Measurements from ENCODE around the gene ACOT4.
"Not testable (repeated sequence)": the region's sequence is repeated elsewhere in the genome, so short reads cannot be mapped to it uniquely, and the experiment has no call there.

ACOT4 gene

DNA sequence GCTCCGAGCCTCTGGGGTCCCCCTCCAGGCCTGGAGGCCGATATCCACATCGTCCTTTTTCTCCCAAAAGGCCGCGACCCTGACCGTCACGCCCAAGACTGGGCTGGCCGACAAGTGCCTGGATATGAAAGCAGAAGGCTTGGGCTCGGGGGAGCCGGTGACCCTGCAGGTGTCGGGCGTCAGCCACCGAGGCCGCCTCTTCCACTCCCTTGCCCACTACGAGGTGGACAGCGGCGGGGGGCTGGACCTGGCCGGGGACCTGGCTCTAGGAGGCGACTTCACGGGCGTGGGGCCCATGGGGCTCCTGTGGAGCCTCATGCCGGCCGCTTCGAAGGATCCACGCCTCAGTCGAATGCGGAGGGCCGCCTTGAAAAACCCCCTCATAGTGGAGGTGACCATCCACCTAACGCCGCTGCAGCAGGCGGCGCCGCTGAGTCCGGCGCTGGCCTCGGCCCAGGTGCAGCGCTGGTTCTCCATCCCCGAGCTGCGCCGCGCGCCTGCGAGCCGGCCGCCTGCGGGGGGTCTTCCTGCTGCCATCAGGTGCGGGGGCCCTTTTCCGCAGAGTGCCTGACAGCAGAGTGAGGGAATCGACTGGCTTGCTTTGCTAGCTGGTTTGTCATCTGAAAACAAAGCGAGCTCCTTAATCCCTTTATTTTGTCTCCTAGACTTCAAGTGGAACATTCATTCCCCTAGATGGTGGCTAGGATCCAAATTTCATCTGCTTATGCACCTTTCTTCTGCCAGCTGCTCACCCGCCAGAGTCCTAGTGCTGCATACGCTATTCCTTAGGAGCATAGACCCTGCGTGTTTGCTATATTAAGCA, 42.5 kb downstream of the ACOT4 start:
- peak; percentile 18 for DNase-seq

DNA sequence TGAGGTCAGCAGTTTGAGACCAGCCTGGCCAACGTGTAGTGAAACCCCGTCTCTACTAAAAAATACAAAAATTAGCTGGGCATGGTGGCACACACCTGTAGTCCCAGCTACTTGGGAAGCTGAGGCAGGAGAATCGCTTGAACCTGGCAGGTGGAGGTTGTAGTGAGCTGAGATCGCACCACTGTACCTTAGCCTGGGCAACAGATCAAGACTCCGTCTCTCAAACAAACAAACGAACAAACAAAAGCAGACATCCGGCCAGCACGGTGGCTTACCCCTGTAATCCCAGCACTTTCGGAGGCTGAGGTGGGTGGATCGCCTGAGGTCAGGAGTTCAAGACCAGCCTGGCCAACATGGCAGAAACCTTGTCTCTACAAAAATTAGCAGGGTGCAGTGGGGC, 44.7 kb downstream of the ACOT4 start:
- not testable (repeated sequence) for DNase-seq

DNA sequence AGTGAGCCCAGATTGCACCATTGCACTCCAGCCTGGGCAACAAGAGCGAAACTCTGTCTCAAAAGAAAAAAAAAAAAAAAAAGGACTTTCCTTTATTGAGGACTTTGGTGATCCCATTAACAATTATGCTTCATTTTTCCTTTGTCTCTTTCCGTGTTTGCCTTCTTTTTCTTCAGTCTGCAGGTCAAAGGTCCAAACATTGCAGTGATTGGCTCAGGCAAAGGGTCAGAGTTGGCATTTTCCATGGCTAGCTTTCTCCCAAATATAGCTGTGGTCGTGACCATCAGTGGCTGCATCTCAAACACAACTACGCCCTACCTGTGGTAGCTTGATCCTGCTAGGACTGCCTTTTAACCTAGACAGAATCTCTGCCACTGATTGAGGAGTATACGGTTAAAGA, 46.2 kb downstream of the ACOT4 start:
- DNase-seq: no peak

DNA sequence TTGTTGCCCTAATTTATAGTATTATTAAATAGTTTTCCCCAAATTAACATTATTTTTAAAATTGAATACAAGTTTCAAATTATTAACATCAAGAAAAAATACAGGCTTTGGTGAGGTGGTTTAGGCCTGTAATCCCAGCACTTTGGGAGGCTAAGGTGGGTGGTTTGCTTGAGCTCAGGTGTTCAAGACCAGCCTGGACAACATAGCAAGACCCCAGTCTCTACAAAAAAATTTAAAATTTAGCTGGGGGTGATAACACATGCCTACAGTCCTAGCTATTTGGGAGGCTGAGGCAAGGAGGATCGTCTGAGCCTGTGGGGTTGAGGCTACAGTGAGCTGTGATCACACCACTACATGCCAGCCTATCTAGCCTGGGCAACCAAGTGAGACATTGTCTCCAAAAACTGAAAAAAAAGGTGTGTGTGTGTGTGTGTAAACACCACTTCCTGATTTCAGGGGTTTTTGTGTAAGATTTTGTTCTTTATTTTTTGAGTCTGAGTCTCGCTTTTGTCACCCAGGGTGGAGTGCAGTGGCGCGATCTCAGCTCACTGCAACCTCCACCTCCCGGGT, 49.2 kb downstream of the ACOT4 start:
- no peak for DNase-seq

DNA sequence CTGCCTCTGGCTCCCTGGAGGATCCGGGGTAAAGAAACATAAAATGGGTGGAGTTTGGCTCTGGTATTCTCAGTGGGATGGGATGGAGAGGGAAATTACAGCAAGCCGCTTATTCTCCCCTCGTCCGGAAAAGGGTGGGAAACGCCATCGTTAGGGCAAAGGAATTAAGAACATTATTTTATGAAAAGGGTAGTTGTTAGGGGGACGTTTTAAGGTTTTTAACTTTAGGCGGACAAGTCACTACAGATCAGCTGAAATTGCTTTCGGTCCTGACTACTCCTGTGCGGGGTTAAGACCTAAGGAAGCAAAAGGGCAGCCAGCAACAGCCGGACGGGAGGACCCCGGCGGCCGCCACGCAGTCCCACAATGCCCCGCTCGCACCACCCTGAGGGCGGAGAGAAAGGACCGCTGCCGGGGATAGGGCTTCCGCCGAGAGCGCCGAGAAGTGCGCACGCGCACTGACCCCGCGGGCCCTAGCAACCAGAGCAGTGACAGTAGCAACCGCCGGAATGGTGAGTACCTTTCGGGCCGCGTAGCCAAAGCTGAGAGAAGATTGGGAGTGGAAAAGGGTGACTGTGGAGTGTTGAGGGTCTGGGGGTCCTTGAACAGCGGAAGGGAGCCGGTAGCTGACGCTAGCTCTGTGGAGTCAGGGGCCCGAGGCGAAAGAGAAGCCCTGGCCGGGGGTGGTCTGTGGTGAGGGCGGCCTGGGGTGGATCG, 53.0 kb downstream of the ACOT4 start, which contains the start of gene DNAL1:
Gene DNAL1 (plus strand): TSS at position 456 of the 717 bp plus-strand sequence. CDS start 54 bp downstream, at position 510.
- peak; percentile 95 for DNase-seq

DNA sequence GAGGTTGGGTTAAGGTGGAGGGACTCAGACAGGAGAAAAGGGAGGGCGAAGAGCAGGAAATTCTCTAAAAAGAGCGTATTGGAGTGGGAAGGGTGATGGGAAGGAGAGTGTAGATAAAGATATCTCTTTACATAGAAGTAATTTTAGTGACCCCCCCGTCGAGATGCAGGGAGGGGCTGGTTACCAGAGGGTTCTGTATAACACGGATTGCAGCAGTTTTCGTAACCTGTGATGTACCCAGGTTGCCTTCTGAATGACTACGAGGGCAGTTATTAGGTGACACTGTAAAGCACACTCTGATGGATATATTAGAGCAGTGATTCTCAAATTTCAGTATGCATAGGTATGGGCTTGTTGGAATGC, 53.6 kb downstream of the ACOT4 start:
- no peak for DNase-seq
